Liver (tissue), 3 donors: ENCODE results near the gene TRIM9.

Experiments used
- ATF3 ChIP-seq: IDR thresholded peaks from 2 replicates; pipeline ENCODE4 v1.6.1; 2016; ENCODE audit warnings: antibody characterized with exemption
- CTCF ChIP-seq: fragments of 150-350 bp; IDR thresholded peaks from 2 replicates; pipeline ENCODE4 v1.5.1; 2017; ENCODE audit warnings: improper control_type of control experiment, low read depth, low read length; ENCODE audit not compliant: missing input control
- EGR1 ChIP-seq, 2 donors: IDR thresholded peaks; 2 replicates each; pipeline ENCODE4 v1.6.1; 2016 to 2018; ENCODE audit warnings: antibody characterized with exemption in 2 of 2, low read depth in 2 of 2
- GABPA ChIP-seq, 2 donors: IDR thresholded peaks in 1 of 2; conservative IDR thresholded peaks in 1 of 2; 2 replicates each; pipeline ENCODE4 v1.6.1; 2016; ENCODE audit warnings: antibody characterized with exemption in 2 of 2, mild to moderate bottlenecking in 1 of 2, moderate library complexity in 1 of 2
- HNF4A ChIP-seq, 2 donors: conservative IDR thresholded peaks; 2 replicates each; pipeline ENCODE4 v1.6.1; 2016; ENCODE audit warnings: antibody characterized with exemption in 2 of 2, mild to moderate bottlenecking in 2 of 2
- JUND ChIP-seq, 2 donors: IDR thresholded peaks; 2 replicates each; pipeline ENCODE4 v1.6.1; 2016; ENCODE audit warnings: antibody characterized with exemption in 2 of 2
- MAX ChIP-seq: IDR thresholded peaks from 2 replicates; pipeline ENCODE4 v1.6.1; 2016; ENCODE audit warnings: antibody characterized with exemption
- RAD21 ChIP-seq, 2 donors: IDR thresholded peaks; 2 replicates each; pipeline ENCODE4 v1.6.1; 2016; ENCODE audit warnings: antibody characterized with exemption in 2 of 2, mild to moderate bottlenecking in 2 of 2
- REST ChIP-seq: IDR thresholded peaks from 2 replicates; pipeline ENCODE4 v1.6.1; 2016; ENCODE audit warnings: antibody characterized with exemption, mild to moderate bottlenecking
- RXRA ChIP-seq, 2 donors: IDR thresholded peaks; 2 replicates each; pipeline ENCODE4 v1.6.1; 2017 to 2018; ENCODE audit warnings: antibody characterized with exemption in 2 of 2, mild to moderate bottlenecking in 1 of 2
- SP1 ChIP-seq: IDR thresholded peaks from 2 replicates; pipeline ENCODE4 v1.6.1; 2018; ENCODE audit warnings: antibody characterized with exemption, mild to moderate bottlenecking
- TAF1 ChIP-seq: conservative IDR thresholded peaks from 2 replicates; pipeline ENCODE4 v1.6.1; 2016; ENCODE audit warnings: antibody characterized with exemption, mild to moderate bottlenecking
- YY1 ChIP-seq: IDR thresholded peaks from 2 replicates; pipeline ENCODE4 v1.6.1; 2016; ENCODE audit warnings: antibody characterized with exemption, mild to moderate bottlenecking
- ZBTB33 ChIP-seq: IDR thresholded peaks from 2 replicates; pipeline ENCODE4 v1.6.1; 2016; ENCODE audit warnings: antibody characterized with exemption
- donor health status: healthy.
- donor health status: healthy.

GRCh38 chr14:51068268-51068667 lies 26.6 kb downstream of the TRIM9 start:
- TF ChIP-seq REST (no peak), YY1 (no peak), JUND (IDR thresholded peaks at IDR 0.05) (no peak), CTCF (no peak), TAF1 (no peak), MAX (no peak), ATF3 (no peak), EGR1 (IDR thresholded peaks at IDR 0.05; ENCODE audit: low read depth in 2 of 2) (no peak), RAD21 (IDR thresholded peaks at IDR 0.05) (no peak), ZBTB33 (no peak), SP1 (no peak), GABPA (IDR thresholded peaks at IDR 0.05 in 1 of 2, conservative IDR thresholded peaks at IDR 0.05 in 1 of 2) (no peak), RXRA (IDR thresholded peaks at IDR 0.05) (no peak), HNF4A (conservative IDR thresholded peaks at IDR 0.05) (no peak)
